ENCODE data around the gene FYN. TPM values are rescaled to one million over a fixed set of nuclear protein-coding genes. Genes with fewer than 3 reads are reported as not detected.

Gene FYN
- total and polyA plus RNA-seq, 4 donors, result 11.2 to 28.3 (median 19.7) TPM

DNA sequence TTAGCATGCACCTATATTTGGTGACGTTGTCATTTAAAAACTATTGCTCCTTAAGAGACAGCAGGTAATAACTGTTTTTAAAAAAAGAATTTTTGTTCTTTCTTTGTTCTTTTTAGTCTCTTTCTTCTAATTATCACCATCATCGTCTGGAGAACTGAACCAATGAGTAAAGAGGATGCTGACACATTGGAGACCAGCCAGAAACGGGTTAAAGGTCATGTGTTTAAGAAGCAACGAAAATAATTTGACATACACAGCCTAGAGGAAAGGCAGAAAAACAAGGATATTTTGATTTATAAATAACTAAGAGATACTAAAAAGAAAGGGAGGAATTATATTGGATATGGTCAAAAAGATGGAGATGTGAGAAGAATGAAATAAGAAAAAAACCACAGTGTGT is 19.2 kb upstream of the FYN start:
- WGBS, result 61% methylated on average over 4 of the region's 4 CpGs
- H3K4me3 ChIP-seq (ENCODE audit: low read depth in 1 of 3, low read length in 3 of 3), result no peak overlapping the region
- H3K27me3 ChIP-seq (ENCODE audit: control insufficient read depth in 4 of 4, insufficient read depth in 4 of 4, low read length in 3 of 4), result no peaks in the 10 kb centered on the region
- no peaks in the 10 kb centered on the region for H3K4me1 ChIP-seq (ENCODE audit: control insufficient read depth in 4 of 4, insufficient read depth in 4 of 4, low read length in 3 of 4)
- no peak overlapping the region for H3K9ac ChIP-seq (ENCODE audit: low read depth in 1 of 2, low read length in 2 of 2)
- no peaks in the 10 kb centered on the region for H3K9me3 ChIP-seq (ENCODE audit: control insufficient read depth in 4 of 4, low read length in 3 of 4)
- TF ChIP-seq TAF1 (conservative IDR thresholded peaks at IDR 0.05), result no peak
- TF ChIP-seq SP1 (IDR thresholded peaks at IDR 0.05), result no peak
- no peak for TF ChIP-seq REST (IDR thresholded peaks at IDR 0.05)
- no peak for TF ChIP-seq HNF4G (IDR thresholded peaks at IDR 0.05)
- no peak for TF ChIP-seq ZBTB33 (IDR thresholded peaks at IDR 0.05)
- no peak for TF ChIP-seq JUND (IDR thresholded peaks at IDR 0.05)
- TF ChIP-seq FOXA1 (IDR thresholded peaks at IDR 0.05), result no peak
- TF ChIP-seq, protein P1, sequence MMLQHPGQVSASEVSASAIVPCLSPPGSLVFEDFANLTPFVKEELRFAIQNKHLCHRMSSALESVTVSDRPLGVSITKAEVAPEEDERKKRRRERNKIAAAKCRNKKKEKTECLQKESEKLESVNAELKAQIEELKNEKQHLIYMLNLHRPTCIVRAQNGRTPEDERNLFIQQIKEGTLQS (IDR thresholded peaks at IDR 0.05), result no peak
- no peak for TF ChIP-seq FOXA2 (IDR thresholded peaks at IDR 0.05)
- no peak for TF ChIP-seq RAD21 (IDR thresholded peaks at IDR 0.05)
- H3K27ac ChIP-seq (ENCODE audit: low read depth in 1 of 2, low read length in 2 of 2), result no peak overlapping the region
- DNase-seq (ENCODE audit: low spot score), result no peak
- H3K36me3 ChIP-seq (ENCODE audit: control insufficient read depth in 4 of 4, insufficient read depth in 3 of 4, low read depth in 1 of 4, low read length in 3 of 4), result no peaks in the 10 kb centered on the region

- Histone ChIP-seq H3K4me1 (ENCODE audit: control insufficient read depth in 4 of 4, insufficient read depth in 4 of 4, low read length in 3 of 4) (no peaks in the 10 kb centered on the region), H3K27me3 (ENCODE audit: control insufficient read depth in 4 of 4, insufficient read depth in 4 of 4, low read length in 3 of 4) (no peaks in the 10 kb centered on the region), H3K36me3 (ENCODE audit: control insufficient read depth in 4 of 4, insufficient read depth in 3 of 4, low read depth in 1 of 4, low read length in 3 of 4) (no peaks in the 10 kb centered on the region), H3K27ac (ENCODE audit: low read depth in 1 of 2, low read length in 2 of 2) (no peak overlapping the region), H3K4me3 (ENCODE audit: low read depth in 1 of 3, low read length in 3 of 3) (no peak overlapping the region), H3K9ac (ENCODE audit: low read depth in 1 of 2, low read length in 2 of 2) (no peak overlapping the region), H3K9me3 (ENCODE audit: control insufficient read depth in 4 of 4, low read length in 3 of 4) (no peaks in the 10 kb centered on the region)
- TF ChIP-seq JUND (IDR thresholded peaks at IDR 0.05), result no peak
- TF ChIP-seq ZBTB33 (IDR thresholded peaks at IDR 0.05), result no peak
- no peak for TF ChIP-seq EGR1 (IDR thresholded peaks at IDR 0.05; ENCODE audit: low read depth in 2 of 2)
- no peak for TF ChIP-seq GABPA (IDR thresholded peaks at IDR 0.05 in 1 of 2, conservative IDR thresholded peaks at IDR 0.05 in 1 of 2)
- no peak for TF ChIP-seq YY1 (IDR thresholded peaks at IDR 0.05)
- no peak for TF ChIP-seq HNF4A (conservative IDR thresholded peaks at IDR 0.05)
- no peak for TF ChIP-seq FOXA2 (IDR thresholded peaks at IDR 0.05)
- no peak for TF ChIP-seq REST (IDR thresholded peaks at IDR 0.05)
- TF ChIP-seq, protein P1 (IDR thresholded peaks at IDR 0.05), result no peak
- TF ChIP-seq RAD21 (IDR thresholded peaks at IDR 0.05), result no peak
- TF ChIP-seq SP1 (IDR thresholded peaks at IDR 0.05), result no peak
- TF ChIP-seq TAF1 (conservative IDR thresholded peaks at IDR 0.05), result no peak
- no peak for TF ChIP-seq HNF4G (IDR thresholded peaks at IDR 0.05)
- no peak for TF ChIP-seq CTCF (IDR thresholded peaks at IDR 0.05; ENCODE audit: low read depth, low read length, missing input control)
- DNase-seq (ENCODE audit: low spot score), result no peak
Observed at GRCh38 chr6:111890988-111891387, 17.7 kb upstream of the FYN start.
